Measurements from ENCODE around the gene OGFOD1. TPM values are rescaled to one million over a fixed set of nuclear protein-coding genes. Genes with fewer than 3 reads are reported as not detected.

Gene OGFOD1
- polyA plus RNA-seq, 3 donors: 8.2 to 37.9 (median 23.4) TPM

GRCh38 chr16:56513972-56514371 lies 62.6 kb downstream of the OGFOD1 start:
- Histone ChIP-seq H3K4me1 (ENCODE audit: control insufficient read depth in 1 of 2, insufficient read depth in 2 of 2, low read length in 2 of 2) (peaks cover 4 to 10% of the 10 kb centered on the region in 2 donors), H3K27me3 (ENCODE audit: control insufficient read depth in 2 of 2, insufficient read depth in 2 of 2, low read length in 2 of 2) (no peaks in the 10 kb centered on the region), H3K36me3 (replicated peaks in 1 of 2; ENCODE audit: control insufficient read depth in 1 of 2, insufficient read depth in 2 of 2, low read length in 2 of 2) (peaks cover 19 to 34% of the 10 kb centered on the region in 2 donors), H3K4me3 (replicated peaks in 1 of 3; ENCODE audit: low read depth in 2 of 3, low read length in 3 of 3) (no peak overlapping the region), H2AFZ (ENCODE audit: insufficient read depth, low read depth, low read length, poor library complexity, severe bottlenecking) (no peak overlapping the region), H3K27ac (ENCODE audit: low read depth in 1 of 2, low read length in 2 of 2) (no peak overlapping the region), H3K4me2 (replicated peaks; ENCODE audit: extremely low read depth, low read length, poor library complexity, severe bottlenecking) (no peak overlapping the region), H3K79me2 (ENCODE audit: insufficient read depth, low read length) (no peaks in the 10 kb centered on the region), H3K9ac (ENCODE audit: insufficient read depth, low read length, poor library complexity, severe bottlenecking) (no peak overlapping the region), H4K20me1 (ENCODE audit: insufficient read depth, low read length) (peaks cover 26% of the 10 kb centered on the region), H3K9me3 (replicated peaks in 1 of 2; ENCODE audit: control insufficient read depth in 1 of 2, insufficient read depth in 1 of 2, low read length in 2 of 2) (no peaks in the 10 kb centered on the region)
- H3K9me3 Mint-ChIP-seq: no peaks in the 10 kb centered on the region
- H3K4me1 Mint-ChIP-seq: peaks cover 21% of the 10 kb centered on the region
- WGBS (ENCODE audit: insufficient coverage): 71% methylated on average over 2 of the region's 3 CpGs
- peaks cover 0 to 2% (median 0%) of the 10 kb centered on the region in 3 donors for H3K27me3 Mint-ChIP-seq (ENCODE audit: low read depth in 3 of 3)
- DNase-seq: peak; percentile 23 to 46 (median 43)
- H3K27ac Mint-ChIP-seq: peak overlapping the region in 3 of 7 donors; percentile 3 to 55 (median 18)
- H3K36me3 Mint-ChIP-seq: peaks cover 23 to 26% of the 10 kb centered on the region in 2 donors
- no peak overlapping the region for H3K4me3 Mint-ChIP-seq
- intact Hi-C loops (cut with micrococcal nuclease): no loop called here
- peak; percentile 69 for TF ChIP-seq CTCF (IDR thresholded peaks at IDR 0.05)

GRCh38 chr16:56514845-56515244 lies 63.5 kb downstream of the OGFOD1 start:
- H3K4me1 ChIP-seq (ENCODE audit: control insufficient read depth in 1 of 2, insufficient read depth in 2 of 2, low read length in 2 of 2): peaks cover 6 to 16% of the 10 kb centered on the region in 2 donors
- no peaks in the 10 kb centered on the region for H3K27me3 ChIP-seq (ENCODE audit: control insufficient read depth in 2 of 2, insufficient read depth in 2 of 2, low read length in 2 of 2)
- WGBS (ENCODE audit: insufficient coverage): 76% methylated on average over 3 of the region's 3 CpGs
- H3K27ac ChIP-seq (ENCODE audit: low read depth in 1 of 2, low read length in 2 of 2): no peak overlapping the region
- no peak overlapping the region for H2AFZ ChIP-seq (ENCODE audit: insufficient read depth, low read depth, low read length, poor library complexity, severe bottlenecking)
- Mint-ChIP-seq H3K27ac (no peak overlapping the region), H3K4me1 (peaks cover 24% of the 10 kb centered on the region), H3K9me3 (no peaks in the 10 kb centered on the region), H3K27me3 (ENCODE audit: low read depth in 3 of 3) (peaks cover 0 to 2% (median 0%) of the 10 kb centered on the region in 3 donors), H3K4me3 (no peak overlapping the region), H3K36me3 (peaks cover 16 to 17% of the 10 kb centered on the region in 2 donors)
- no peak for DNase-seq
- no peak for TF ChIP-seq CTCF (IDR thresholded peaks at IDR 0.05)
- H3K36me3 ChIP-seq (replicated peaks in 1 of 2; ENCODE audit: control insufficient read depth in 1 of 2, insufficient read depth in 2 of 2, low read length in 2 of 2): peaks cover 10 to 26% of the 10 kb centered on the region in 2 donors
- no peaks in the 10 kb centered on the region for H3K79me2 ChIP-seq (ENCODE audit: insufficient read depth, low read length)
- H3K9me3 ChIP-seq (replicated peaks in 1 of 2; ENCODE audit: control insufficient read depth in 1 of 2, insufficient read depth in 1 of 2, low read length in 2 of 2): no peaks in the 10 kb centered on the region
- H4K20me1 ChIP-seq (ENCODE audit: insufficient read depth, low read length): peaks cover 26% of the 10 kb centered on the region
- no peak overlapping the region for H3K4me2 ChIP-seq (replicated peaks; ENCODE audit: extremely low read depth, low read length, poor library complexity, severe bottlenecking)
- intact Hi-C loops (cut with micrococcal nuclease): loop anchor here (5.0 kb wide), 1 partner anchor 187 kb away; no protein-coding TSS in a partner anchor
- H3K9ac ChIP-seq (ENCODE audit: insufficient read depth, low read length, poor library complexity, severe bottlenecking): no peak overlapping the region
- H3K4me3 ChIP-seq (replicated peaks in 1 of 3; ENCODE audit: low read depth in 2 of 3, low read length in 3 of 3): no peak overlapping the region

All from CD14-positive monocyte (primary cell).